ENCODE results near the gene PITPNM3.

DNA sequence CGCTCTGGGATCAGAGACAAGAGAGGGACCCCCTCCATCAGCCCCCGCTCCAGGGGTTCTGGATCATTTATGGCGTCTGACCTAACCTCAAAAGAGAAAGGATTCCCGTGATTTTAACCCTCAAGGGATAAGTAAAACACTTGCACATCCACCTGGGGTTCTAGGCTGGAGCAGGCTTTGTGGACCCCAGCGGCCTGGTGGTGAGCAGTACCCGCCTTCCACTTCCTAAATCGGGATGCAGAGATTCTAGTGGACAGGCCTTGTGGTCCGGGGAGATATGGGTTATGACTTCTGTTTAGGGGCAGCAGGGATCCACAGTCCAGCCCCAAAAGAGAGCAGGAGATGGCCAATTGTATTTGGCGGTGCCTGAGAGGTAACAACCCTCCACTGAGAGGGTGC is 684 bp upstream of the PITPNM3 start:
- TF ChIP-seq, protein P1, sequence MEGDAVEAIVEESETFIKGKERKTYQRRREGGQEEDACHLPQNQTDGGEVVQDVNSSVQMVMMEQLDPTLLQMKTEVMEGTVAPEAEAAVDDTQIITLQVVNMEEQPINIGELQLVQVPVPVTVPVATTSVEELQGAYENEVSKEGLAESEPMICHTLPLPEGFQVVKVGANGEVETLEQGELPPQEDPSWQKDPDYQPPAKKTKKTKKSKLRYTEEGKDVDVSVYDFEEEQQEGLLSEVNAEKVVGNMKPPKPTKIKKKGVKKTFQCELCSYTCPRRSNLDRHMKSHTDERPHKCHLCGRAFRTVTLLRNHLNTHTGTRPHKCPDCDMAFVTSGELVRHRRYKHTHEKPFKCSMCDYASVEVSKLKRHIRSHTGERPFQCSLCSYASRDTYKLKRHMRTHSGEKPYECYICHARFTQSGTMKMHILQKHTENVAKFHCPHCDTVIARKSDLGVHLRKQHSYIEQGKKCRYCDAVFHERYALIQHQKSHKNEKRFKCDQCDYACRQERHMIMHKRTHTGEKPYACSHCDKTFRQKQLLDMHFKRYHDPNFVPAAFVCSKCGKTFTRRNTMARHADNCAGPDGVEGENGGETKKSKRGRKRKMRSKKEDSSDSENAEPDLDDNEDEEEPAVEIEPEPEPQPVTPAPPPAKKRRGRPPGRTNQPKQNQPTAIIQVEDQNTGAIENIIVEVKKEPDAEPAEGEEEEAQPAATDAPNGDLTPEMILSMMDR (IDR thresholded peaks at IDR 0.05 in 2 of 3, conservative IDR thresholded peaks at IDR 0.05 in 1 of 3; ENCODE audit: borderline replicate concordance in 1 of 3, insufficient read depth in 1 of 3, low read depth in 2 of 3, low read length in 2 of 3): no peak
- TF ChIP-seq CEBPB (IDR thresholded peaks at IDR 0.05; ENCODE audit: low read depth): no peak
- no peak for TF ChIP-seq POLR2AphosphoS5 (IDR thresholded peaks at IDR 0.05; ENCODE audit: low read depth, low read length)

Data from HCT116 (cell line).